ENCODE results near the gene IREB2. TPM values are rescaled to one million over a fixed set of nuclear protein-coding genes. Genes with fewer than 3 reads are reported as not detected.

IREB2 gene
- total and polyA plus RNA-seq, 2 of the 13 experiments (the other 11 are each of a cell fraction or from before 2014, with no cell fraction given): 24.2 to 30.4 TPM

- TF ChIP-seq GMEB1 (CRISPR knock-in tag; IDR thresholded peaks at IDR 0.05; ENCODE audit: borderline replicate concordance) (peak; percentile 59; the same call in 1 of the 2 replicates), ZSCAN22 (CRISPR knock-in tag; IDR thresholded peaks at IDR 0.05) (no peak), PRDM10 (CRISPR knock-in tag; IDR thresholded peaks at IDR 0.05; ENCODE audit: low read depth) (peak; percentile 29; the same call in 1 of the 2 replicates), ZNF652 (CRISPR knock-in tag; IDR thresholded peaks at IDR 0.05; ENCODE audit: borderline replicate concordance, low read depth) (peak; percentile 21; the same call in 1 of the 2 replicates), ZSCAN20 (CRISPR knock-in tag; IDR thresholded peaks at IDR 0.05; ENCODE audit: borderline replicate concordance) (0 out of 2 replicates have a peak, but pooled peaks have one; percentile 41), TFDP2 (CRISPR knock-in tag; IDR thresholded peaks at IDR 0.05) (no peak), PRDM15 (CRISPR knock-in tag; IDR thresholded peaks at IDR 0.05) (no peak), BHLHE40 (IDR thresholded peaks at IDR 0.05; ENCODE audit: low read length) (no peak), PAWR (CRISPR knock-in tag; IDR thresholded peaks at IDR 0.05; ENCODE audit: borderline replicate concordance) (no peak), TOE1 (CRISPR knock-in tag; IDR thresholded peaks at IDR 0.05) (no peak), SALL2 (CRISPR knock-in tag; IDR thresholded peaks at IDR 0.05) (0 out of 2 replicates have a peak, but pooled peaks have one; percentile 33), MXD3 (CRISPR knock-in tag; IDR thresholded peaks at IDR 0.05) (peak; percentile 66; the same call in 1 of the 2 replicates), RARG (CRISPR knock-in tag; IDR thresholded peaks at IDR 0.05; ENCODE audit: low read depth) (no peak), ASH2L (IDR thresholded peaks at IDR 0.05; ENCODE audit: insufficient read length, low read depth, low read length) (peak; percentile 91), HOXA3 (CRISPR knock-in tag; IDR thresholded peaks at IDR 0.05) (peak; percentile 67), POLR2AphosphoS2 (IDR thresholded peaks at IDR 0.05; ENCODE audit: low read depth, low read length) (no peak), ZNF713 (CRISPR knock-in tag; IDR thresholded peaks at IDR 0.05) (no peak), ZNF670 (CRISPR knock-in tag; IDR thresholded peaks at IDR 0.05; ENCODE audit: borderline replicate concordance) (0 out of 2 replicates have a peak, but pooled peaks have one; percentile 71)
Observed at GRCh38 chr15:78540141-78540870, 102.3 kb downstream of the IREB2 start, which contains the start of gene PSMA4 (continued).

All from HepG2 (cell line).